Large intestine (tissue), 3 donors: ENCODE data around the gene GPR107. TPM values are rescaled to one million over a fixed set of nuclear protein-coding genes. Genes with fewer than 3 reads are reported as not detected.

ENCODE experiments used
- DNase-seq, 2 donors: peaks; one replicate each; pipeline versions ENCODE4 v3.0.0 to v3.0.0-alpha.2; 2013
- H3K27ac ChIP-seq: one replicate; pipeline ENCODE4 v1.5.1; 2013; ENCODE audit warnings: low read length
- H3K27me3 ChIP-seq: 2 replicates; pipeline ENCODE4 v1.6.1; 2013; ENCODE audit warnings: low read length; ENCODE audit not compliant: control insufficient read depth, insufficient read depth
- H3K36me3 ChIP-seq: 2 replicates; pipeline ENCODE4 v1.6.1; 2013; ENCODE audit warnings: low read length; ENCODE audit not compliant: control insufficient read depth, insufficient read depth
- H3K4me1 ChIP-seq: one replicate; pipeline ENCODE4 v1.6.1; 2013; ENCODE audit warnings: low read length; ENCODE audit not compliant: control insufficient read depth, insufficient read depth
- H3K4me3 ChIP-seq: one replicate; pipeline ENCODE4 v1.5.1; 2013; ENCODE audit warnings: low read length
- H3K9me3 ChIP-seq: one replicate; pipeline ENCODE4 v1.6.1; 2013; ENCODE audit warnings: mild to moderate bottlenecking, low read depth, low read length, moderate library complexity; ENCODE audit not compliant: control insufficient read depth
- WGBS: methylation state at CpG from one replicate; pipeline ENCODE4 v1.1.5; 2013; ENCODE audit warnings: low lambda C conversion rate; ENCODE audit not compliant: insufficient coverage; 5-methylcytosine and 5-hydroxymethylcytosine counted together
- polyA plus RNA-seq: library from polyadenylated mRNA; unstranded; fragments of 120-200 nt; gene quantifications from one replicate; pipeline ENCODE4 v1.2.1, GENCODE V29; 2013

Gene GPR107
- polyA plus RNA-seq, 1 donor, result 32.3 TPM

GRCh38 chr9:130173666-130173983, 119.9 kb downstream of the GPR107 start:
- Histone ChIP-seq H3K9me3 (no peaks in the 10 kb centered on the region), H3K27ac (peak overlapping the region; percentile 14), H3K36me3 (no peaks in the 10 kb centered on the region), H3K4me3 (peak overlapping the region; percentile 54), H3K27me3 (peaks cover 20% of the 10 kb centered on the region), H3K4me1 (peaks cover 2% of the 10 kb centered on the region)
- DNase-seq, result no peak
- WGBS, result no CpG with 5 or more reads among the region's 9 CpGs

GRCh38 chr9:130174025-130174424, 120.3 kb downstream of the GPR107 start:
- H3K4me3 ChIP-seq, result no peak overlapping the region
- no peaks in the 10 kb centered on the region for H3K9me3 ChIP-seq
- peaks cover 2% of the 10 kb centered on the region for H3K4me1 ChIP-seq
- no peak for DNase-seq
- peaks cover 20% of the 10 kb centered on the region for H3K27me3 ChIP-seq
- no peaks in the 10 kb centered on the region for H3K36me3 ChIP-seq
- no peak overlapping the region for H3K27ac ChIP-seq
- no CpG with 5 or more reads among the region's 9 CpGs for WGBS

GRCh38 chr9:130174920-130175321, 121.2 kb downstream of the GPR107 start:
- Histone ChIP-seq H3K36me3 (no peaks in the 10 kb centered on the region), H3K4me3 (no peak overlapping the region), H3K27me3 (peaks cover 20% of the 10 kb centered on the region), H3K27ac (peak overlapping the region; percentile 42), H3K4me1 (peaks cover 2% of the 10 kb centered on the region), H3K9me3 (no peaks in the 10 kb centered on the region)
- DNase-seq, result no peak
- no CpG with 5 or more reads among the region's 8 CpGs for WGBS

- DNase-seq, result no peak
- Histone ChIP-seq H3K27me3 (peaks cover 20% of the 10 kb centered on the region), H3K36me3 (no peaks in the 10 kb centered on the region), H3K27ac (no peak overlapping the region), H3K9me3 (no peaks in the 10 kb centered on the region), H3K4me1 (peaks cover 2% of the 10 kb centered on the region), H3K4me3 (no peak overlapping the region)
- no CpG with 5 or more reads among the region's 9 CpGs for WGBS
Measured at GRCh38 chr9:130175355-130175754, 121.6 kb downstream of the GPR107 start.

- H3K27me3 ChIP-seq, result peaks cover 10% of the 10 kb centered on the region
- H3K9me3 ChIP-seq, result no peaks in the 10 kb centered on the region
- no peak for DNase-seq
- no peak overlapping the region for H3K27ac ChIP-seq
- peaks cover 1% of the 10 kb centered on the region for H3K4me1 ChIP-seq
- H3K36me3 ChIP-seq, result no peaks in the 10 kb centered on the region
- no peak overlapping the region for H3K4me3 ChIP-seq
- no CpG with 5 or more reads among the region's 6 CpGs for WGBS
Measured at GRCh38 chr9:130176760-130177159, 123.1 kb downstream of the GPR107 start.

- no peaks in the 10 kb centered on the region for H3K36me3 ChIP-seq
- H3K4me3 ChIP-seq, result no peak overlapping the region
- DNase-seq, result no peak
- H3K27ac ChIP-seq, result no peak overlapping the region
- peaks cover 7% of the 10 kb centered on the region for H3K27me3 ChIP-seq
- 80% methylated on average over 5 of the region's 20 CpGs for WGBS
- H3K4me1 ChIP-seq, result peaks cover 3% of the 10 kb centered on the region
- H3K9me3 ChIP-seq, result no peaks in the 10 kb centered on the region
Measured at GRCh38 chr9:130177898-130178805, 124.4 kb downstream of the GPR107 start.

- H3K27me3 ChIP-seq, result no peaks in the 10 kb centered on the region
- WGBS, result no CpG with 5 or more reads among the region's 2 CpGs
- no peaks in the 10 kb centered on the region for H3K36me3 ChIP-seq
- H3K4me1 ChIP-seq, result peaks cover 6% of the 10 kb centered on the region
- H3K27ac ChIP-seq, result no peak overlapping the region
- no peak for DNase-seq
- no peaks in the 10 kb centered on the region for H3K9me3 ChIP-seq
- H3K4me3 ChIP-seq, result no peak overlapping the region
Measured at GRCh38 chr9:130179331-130179907, 125.7 kb downstream of the GPR107 start.

GRCh38 chr9:130180516-130180915, 126.8 kb downstream of the GPR107 start:
- Histone ChIP-seq H3K4me3 (no peak overlapping the region), H3K27ac (no peak overlapping the region), H3K4me1 (peaks cover 6% of the 10 kb centered on the region), H3K9me3 (no peaks in the 10 kb centered on the region), H3K36me3 (no peaks in the 10 kb centered on the region), H3K27me3 (no peaks in the 10 kb centered on the region)
- no peak for DNase-seq
- no CpG with 5 or more reads among the region's 12 CpGs for WGBS

GRCh38 chr9:130181678-130182380, 128.1 kb downstream of the GPR107 start:
- Histone ChIP-seq H3K27ac (no peak overlapping the region), H3K4me1 (peaks cover 11% of the 10 kb centered on the region), H3K27me3 (no peaks in the 10 kb centered on the region), H3K9me3 (no peaks in the 10 kb centered on the region), H3K4me3 (no peak overlapping the region), H3K36me3 (no peaks in the 10 kb centered on the region)
- WGBS, result no CpG with 5 or more reads among the region's 33 CpGs
- no peak for DNase-seq

- no CpG with 5 or more reads among the region's 17 CpGs for whole genome bisulfite sequencing
- Histone ChIP-seq H3K4me3 (no peak overlapping the region), H3K9me3 (no peaks in the 10 kb centered on the region), H3K4me1 (peaks cover 16% of the 10 kb centered on the region), H3K27me3 (no peaks in the 10 kb centered on the region), H3K27ac (no peak overlapping the region), H3K36me3 (no peaks in the 10 kb centered on the region)
- DNase-seq, result no peak
Measured at GRCh38 chr9:130182381-130182909, 128.7 kb downstream of the GPR107 start.
